K562 (cell line): ENCODE data around the gene KRI1. TPM values are rescaled to one million over a fixed set of nuclear protein-coding genes. Genes with fewer than 3 reads are reported as not detected.

Experiments
- ATAC-seq: fragments of 200-7000 bp; cut with Tn5 transposase; 3 replicates; pipeline ENCODE4 v1.9.1; 2020; ENCODE audit warnings: moderate library complexity
- BruUV-seq: library from RNA; stranded (reverse); fragments of 400-500 nt; replicated peaks from 2 replicates; lab custom pipeline; 2021; lab: Mats Ljungman, UMichigan
- CTCF ChIA-PET: fragments of 300-600 bp; formaldehyde crosslinking; extraction: SDS; loops from one replicate; lab custom pipeline; 2021; ENCODE audit warnings: low intra/inter-chr PET ratio; lab: Yijun Ruan, JAX
- POLR2A ChIA-PET: fragments of 300-600, 350-650 bp; sonication (Branson Sonifier 250); formaldehyde crosslinking; extraction: SDS; loops from one replicate; lab custom pipeline; 2021; ENCODE audit warnings: antibody characterized with exemption, inconsistent platforms; lab: Yijun Ruan, JAX
- DNase-seq, 4 experiments: peaks; one replicate each; pipeline versions ENCODE4 v3.0.0 to v3.0.0-alpha.2; 2011 to 2018; ENCODE audit warnings: low spot score in 3 of 4, mixed read lengths in 3 of 4; ENCODE audit errors: extremely low read depth in 1 of 4
- FAIRE-seq: peaks from 2 replicates; lab custom pipeline; 2011; peaks lifted over from hg19 to GRCh38; lab: Jason Lieb, UNC
- H2AFZ ChIP-seq: 2 replicates; pipeline ENCODE4 v1.6.0; 2011; ENCODE audit warnings: low read depth, low read length, control low read depth, inconsistent platforms
- H3K27ac ChIP-seq: fragments of 200-600 bp; 3 replicates; pipeline ENCODE4 v1.8.0; 2011; ENCODE audit warnings: low read depth, mild to moderate bottlenecking, control low read depth, inconsistent platforms, low read length, moderate library complexity, mixed read lengths; ENCODE audit errors: extremely low read depth
- H3K27me3 ChIP-seq, 2 experiments: fragments of 300-600 bp in 1 of 2; 2 replicates in 1 of 2; 3 replicates in 1 of 2; pipeline versions ENCODE4 v1.6.0 to v1.8.0; 2011; ENCODE audit warnings: inconsistent platforms in 2 of 2, low read length in 2 of 2, mild to moderate bottlenecking in 1 of 2, mixed read lengths in 1 of 2, moderate library complexity in 1 of 2; ENCODE audit not compliant: control insufficient read depth in 2 of 2, insufficient read depth in 2 of 2
- H3K36me3 ChIP-seq: fragments of 300-600 bp; 3 replicates; pipeline ENCODE4 v1.8.0; 2011; ENCODE audit warnings: mild to moderate bottlenecking, low read length, inconsistent platforms; ENCODE audit not compliant: control insufficient read depth, insufficient read depth
- H3K4me1 ChIP-seq, 2 experiments: fragments of 200-600 bp in 1 of 2; replicated peaks in 1 of 2; 2 replicates in 1 of 2; 3 replicates in 1 of 2; pipeline versions ENCODE4 v1.5.1 to v1.8.0; 2011; ENCODE audit warnings: inconsistent platforms in 2 of 2, low read length in 2 of 2, mild to moderate bottlenecking in 1 of 2, mixed read lengths in 1 of 2, moderate library complexity in 1 of 2; ENCODE audit not compliant: control insufficient read depth in 2 of 2, insufficient read depth in 2 of 2
- H3K4me2 ChIP-seq: 2 replicates; pipeline ENCODE4 v1.6.1; 2011; ENCODE audit warnings: low read length, control low read depth, inconsistent platforms, mixed read lengths; ENCODE audit not compliant: insufficient read depth
- H3K4me3 ChIP-seq: fragments of 200-600 bp; sonication (generic), shearing (Covaris generic); 2 replicates; pipeline ENCODE4 v1.5.1; 2016; ENCODE audit warnings: control low read depth, inconsistent platforms
- H3K79me2 ChIP-seq: fragments of 200-600 bp; 3 replicates; pipeline ENCODE4 v1.8.0; 2011; ENCODE audit warnings: low read length, inconsistent platforms; ENCODE audit not compliant: control insufficient read depth, insufficient read depth
- H3K9ac ChIP-seq, 2 experiments: 2 replicates each; pipeline versions ENCODE4 v1.6.0 to v1.6.1; 2011; ENCODE audit warnings: low read depth in 2 of 2, low read length in 2 of 2, control low read depth in 1 of 2, inconsistent platforms in 1 of 2, mild to moderate bottlenecking in 1 of 2, mixed read lengths in 1 of 2; ENCODE audit not compliant: insufficient read depth in 1 of 2
- H3K9me1 ChIP-seq: one replicate; pipeline ENCODE4 v1.6.0; 2011; ENCODE audit warnings: inconsistent platforms, mild to moderate bottlenecking, low read length, moderate library complexity; ENCODE audit not compliant: control insufficient read depth, insufficient read depth
- H3K9me3 ChIP-seq: replicated peaks from 2 replicates; pipeline ENCODE4 v1.5.1; 2011; ENCODE audit warnings: low read depth, low read length, inconsistent platforms; ENCODE audit not compliant: control insufficient read depth, insufficient read depth
- H4K20me1 ChIP-seq: replicated peaks from 2 replicates; pipeline ENCODE4 v1.6.1; 2011; ENCODE audit warnings: low read length, inconsistent platforms, mixed read lengths; ENCODE audit not compliant: control insufficient read depth, insufficient read depth
- CAMTA2 ChIP-seq: fragments of 250-450 bp; sonication (Bioruptor Pico); conservative IDR thresholded peaks from 2 replicates; pipeline ENCODE4 v1.5.1; 2022
- EGR1 ChIP-seq: fragments of 450-650 bp; conservative IDR thresholded peaks from 2 replicates; pipeline ENCODE4 v1.6.1; 2017; ENCODE audit warnings: mild to moderate bottlenecking
- POLR2G ChIP-seq: fragments of 200-400 bp; formaldehyde crosslinking; IDR thresholded peaks from 2 replicates; pipeline ENCODE4 v1.6.1; 2017; ENCODE audit warnings: low read depth, mild to moderate bottlenecking, antibody characterized with exemption, low read length, moderate library complexity
- RBFOX2 ChIP-seq: fragments of 200-400 bp; formaldehyde crosslinking; IDR thresholded peaks from 2 replicates; pipeline ENCODE4 v1.6.1; 2017; ENCODE audit warnings: low read depth, mild to moderate bottlenecking, low read length, moderate library complexity
- ZEB2 ChIP-seq: fragments of 450-650 bp; IDR thresholded peaks from 2 replicates; pipeline ENCODE4 v1.6.1; 2016
- ZFPM2 ChIP-seq: fragments of 250-450 bp; sonication (Bioruptor Pico); IDR thresholded peaks from 2 replicates; pipeline ENCODE4 v1.5.1; 2022; ENCODE audit warnings: mild to moderate bottlenecking
- WGBS: fragments of 100-300 bp; shearing (Covaris generic); methylation state at CpG from one replicate; pipeline ENCODE4 v1.1.6; 2016; ENCODE audit warnings: low coverage, mixed read lengths; ENCODE audit not compliant: insufficient coverage; ENCODE audit errors: missing lambda C conversion rate; 5-methylcytosine and 5-hydroxymethylcytosine counted together
- in situ Hi-C: fragments of 300-500 bp; cut with MboI; formaldehyde crosslinking; loops from 4 replicates; pipeline ENCODE4 v1.15.0; 2018; ENCODE audit warnings: inconsistent platforms, mixed read lengths
- intact Hi-C: fragments of 100-400 bp; cut with micrococcal nuclease; formaldehyde crosslinking; loops from 2 replicates; pipeline ENCODE4 v1.14.2; 2022
- polyA plus RNA-seq, 8 experiments: library from polyadenylated mRNA; depleted of rRNA in 4 of 8; stranded (reverse) in 5 of 8; unstranded in 3 of 8; fragments of >200 nt; fragmentation: Nextera tagmentation in 2 of 8; fragmentation: Illumina TruSeq in 1 of 8; extraction: Ambion mirVana in 2 of 8; extraction: Trizol in 1 of 8; gene quantifications; 2 replicates each; pipeline versions ENCODE4 v1.2.1 to v1.2.3, GENCODE V29; 2011 to 2014; ENCODE audit warnings: inconsistent platforms in 1 of 8, missing spikeins in 1 of 8
- total RNA-seq, 7 experiments: library from RNA; depleted of rRNA in 6 of 7; stranded (reverse); fragments of >200 nt in 6 of 7; fragmentation: Illumina TruSeq in 2 of 7; extraction: Trizol in 2 of 7; gene quantifications; 2 replicates each; pipeline versions ENCODE4 v1.2.1 to v1.2.3, GENCODE V29; 2011 to 2021; ENCODE audit warnings: low replicate concordance in 1 of 7

The KRI1 gene
- total and polyA plus RNA-seq, 9 of the 15 experiments (the other 6 are each of a cell fraction or from before 2014, with no cell fraction given) = 1.1 to 50.7 (median 24.7) TPM

DNA sequence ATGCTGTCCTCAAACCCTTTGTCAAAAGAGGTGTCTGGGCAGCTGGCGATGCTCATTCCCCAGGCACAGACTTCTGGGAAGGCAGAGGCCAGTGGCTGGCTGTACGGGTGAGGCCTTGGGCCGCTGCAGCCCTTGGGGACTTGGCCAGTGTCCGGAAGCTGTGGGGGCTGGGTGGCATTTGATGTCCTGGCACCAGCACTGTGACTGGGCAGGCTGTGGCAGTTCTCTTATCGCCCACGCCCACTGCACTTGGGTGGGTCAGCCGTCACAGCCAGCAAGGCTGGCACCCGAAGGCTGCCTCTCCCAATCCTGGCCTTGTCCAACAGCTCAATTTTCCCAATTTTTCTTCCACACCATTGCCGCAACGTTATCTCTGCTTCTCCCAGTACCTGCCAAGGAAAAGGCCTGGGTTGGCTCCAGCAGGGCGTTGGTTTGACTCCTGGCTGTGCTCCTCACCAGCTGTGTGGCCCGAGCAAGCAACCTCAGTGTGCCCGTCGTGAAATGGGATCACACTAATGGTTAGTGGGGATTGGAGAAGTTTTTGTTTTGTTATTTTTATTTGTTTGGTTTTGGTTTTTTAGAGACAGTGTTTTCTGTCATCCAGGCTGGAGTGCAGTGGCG, 46.8 kb upstream of the KRI1 start:
- H3K4me2 ChIP-seq = no peak overlapping the region
- FAIRE-seq (no peak), ATAC-seq (no peak), DNase-seq (no peak)
- in situ Hi-C loops (no loop called here), intact Hi-C loops (no loop called here)
- POLR2A ChIA-PET = interaction anchor here (0.6 to 2.2 kb wide), 4 partner anchors 11 to 50 kb away, joined by 3 to 7 read pairs (median 5); no protein-coding TSS in a partner anchor
- H3K9ac ChIP-seq = peak overlapping the region in 1 of 2 experiments; percentile 68; a peak in 2 of 4 replicates
- BruUV-seq = no TSS peak
- no peak overlapping the region for H2AFZ ChIP-seq
- no peaks in the 10 kb centered on the region for H4K20me1 ChIP-seq
- no peaks in the 10 kb centered on the region for H3K9me1 ChIP-seq
- peaks cover 9% of the 10 kb centered on the region; the same call in 2 of the 3 replicates for H3K79me2 ChIP-seq
- WGBS = 79% methylated on average over 15 of the region's 15 CpGs
- H3K36me3 ChIP-seq = no peaks in the 10 kb centered on the region
- no peaks in the 10 kb centered on the region for H3K27me3 ChIP-seq
- CTCF ChIA-PET = no interaction called here
- peaks cover 14 to 28% of the 10 kb centered on the region in 2 experiments for H3K4me1 ChIP-seq
- TF ChIP-seq ZFPM2 (CRISPR knock-in tag) = no peak
- TF ChIP-seq ZEB2 = no peak
- no peak for TF ChIP-seq EGR1
- no peak for TF ChIP-seq CAMTA2 (CRISPR knock-in tag)
- TF ChIP-seq POLR2G = 0 out of 2 replicates have a peak, but pooled peaks have one; percentile 30
- 0 out of 2 replicates have a peak, but pooled peaks have one; percentile 13 for TF ChIP-seq RBFOX2
- no peak overlapping the region for H3K4me3 ChIP-seq
- no peaks in the 10 kb centered on the region for H3K9me3 ChIP-seq
- no peak overlapping the region for H3K27ac ChIP-seq
